Measurements from ENCODE around the gene RIMBP2. TPM values are rescaled to one million over a fixed set of nuclear protein-coding genes. Genes with fewer than 3 reads are reported as not detected.

Gene RIMBP2
- total and polyA plus RNA-seq, 2 donors (not counting 1 experiment from before 2014, with no cell fraction given) = 0.17 TPM; not detected in 1

DNA sequence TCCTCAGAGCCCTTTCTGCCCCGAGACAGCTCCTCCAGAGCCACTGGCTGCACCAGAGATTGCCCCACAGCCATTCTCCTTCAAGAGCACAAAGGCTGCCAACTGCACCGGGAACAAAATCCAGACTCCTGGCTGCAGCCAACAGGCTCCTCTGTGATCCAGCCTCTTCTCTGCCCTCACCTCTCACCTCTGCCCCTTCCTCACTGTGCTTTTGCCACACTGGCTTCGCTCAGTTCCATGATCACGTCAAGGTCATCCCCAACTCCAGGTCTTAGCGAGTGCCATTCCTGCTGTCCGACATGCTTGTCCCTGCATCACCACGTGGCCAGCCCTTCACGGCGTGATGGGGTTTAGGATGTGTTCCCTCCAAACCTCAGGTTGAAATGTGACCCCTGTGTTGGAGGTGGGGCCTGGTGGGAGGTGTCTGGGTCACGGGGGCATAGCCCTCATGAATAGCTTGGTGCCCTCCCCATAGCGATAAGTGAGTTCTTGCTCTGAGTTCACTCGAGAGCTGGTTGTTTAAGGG lies 229.1 kb downstream of the RIMBP2 start:
- Histone ChIP-seq H3K36me3 (ENCODE audit: control insufficient read depth, insufficient read depth, low read length) (no peaks in the 10 kb centered on the region), H3K4me1 (ENCODE audit: control insufficient read depth, extremely low read depth, insufficient read depth, low read length) (no peaks in the 10 kb centered on the region), H3K4me3 (replicated peaks in 1 of 4; ENCODE audit: control extremely low read depth in 1 of 4, insufficient read depth in 1 of 4, low read depth in 3 of 4, low read length in 4 of 4) (no peak overlapping the region), H3K27me3 (ENCODE audit: control insufficient read depth, insufficient read depth, low read length) (no peaks in the 10 kb centered on the region), H3K4me2 (ENCODE audit: extremely low read depth, insufficient read depth, low read length) (no peak overlapping the region), H3K79me2 (ENCODE audit: control insufficient read depth, insufficient read depth, low read length) (no peaks in the 10 kb centered on the region), H3K9ac (ENCODE audit: insufficient read depth, low read length) (no peak overlapping the region), H4K20me1 (ENCODE audit: control insufficient read depth, extremely low read depth, insufficient read depth, low read length) (no peaks in the 10 kb centered on the region), H3K9me3 (ENCODE audit: control insufficient read depth, insufficient read depth, low read depth, low read length) (no peaks in the 10 kb centered on the region), H3K27ac (ENCODE audit: insufficient read depth, low read length) (no peak overlapping the region), H2AFZ (ENCODE audit: low read length) (no peak overlapping the region)
- TF ChIP-seq EZH2 (IDR thresholded peaks at IDR 0.05; ENCODE audit: low read length, missing control alignments) = no peak
- TF ChIP-seq, protein P1, sequence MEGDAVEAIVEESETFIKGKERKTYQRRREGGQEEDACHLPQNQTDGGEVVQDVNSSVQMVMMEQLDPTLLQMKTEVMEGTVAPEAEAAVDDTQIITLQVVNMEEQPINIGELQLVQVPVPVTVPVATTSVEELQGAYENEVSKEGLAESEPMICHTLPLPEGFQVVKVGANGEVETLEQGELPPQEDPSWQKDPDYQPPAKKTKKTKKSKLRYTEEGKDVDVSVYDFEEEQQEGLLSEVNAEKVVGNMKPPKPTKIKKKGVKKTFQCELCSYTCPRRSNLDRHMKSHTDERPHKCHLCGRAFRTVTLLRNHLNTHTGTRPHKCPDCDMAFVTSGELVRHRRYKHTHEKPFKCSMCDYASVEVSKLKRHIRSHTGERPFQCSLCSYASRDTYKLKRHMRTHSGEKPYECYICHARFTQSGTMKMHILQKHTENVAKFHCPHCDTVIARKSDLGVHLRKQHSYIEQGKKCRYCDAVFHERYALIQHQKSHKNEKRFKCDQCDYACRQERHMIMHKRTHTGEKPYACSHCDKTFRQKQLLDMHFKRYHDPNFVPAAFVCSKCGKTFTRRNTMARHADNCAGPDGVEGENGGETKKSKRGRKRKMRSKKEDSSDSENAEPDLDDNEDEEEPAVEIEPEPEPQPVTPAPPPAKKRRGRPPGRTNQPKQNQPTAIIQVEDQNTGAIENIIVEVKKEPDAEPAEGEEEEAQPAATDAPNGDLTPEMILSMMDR (conservative IDR thresholded peaks at IDR 0.05 in 1 of 2, IDR thresholded peaks at IDR 0.05 in 1 of 2; ENCODE audit: low read depth in 1 of 2, low read length in 2 of 2) = no peak
- DNase-seq (ENCODE audit: low read depth in 2 of 2) = no peak

DNA sequence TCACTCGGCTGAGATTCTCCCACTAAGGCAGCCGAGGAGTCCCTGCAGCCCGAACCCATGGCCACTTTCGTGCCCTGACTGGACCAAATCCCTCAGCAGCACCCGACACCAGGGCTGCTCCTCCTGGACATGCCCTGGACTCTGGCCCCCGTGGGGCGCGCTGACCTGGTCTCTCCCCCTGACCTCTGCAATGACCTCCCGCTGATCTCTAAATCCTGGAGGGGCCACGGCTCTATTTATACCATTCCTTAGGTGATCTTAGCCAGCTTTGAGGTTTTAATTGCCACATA lies 230.0 kb downstream of the RIMBP2 start:
- no peak overlapping the region for H3K4me2 ChIP-seq (ENCODE audit: extremely low read depth, insufficient read depth, low read length)

DNA sequence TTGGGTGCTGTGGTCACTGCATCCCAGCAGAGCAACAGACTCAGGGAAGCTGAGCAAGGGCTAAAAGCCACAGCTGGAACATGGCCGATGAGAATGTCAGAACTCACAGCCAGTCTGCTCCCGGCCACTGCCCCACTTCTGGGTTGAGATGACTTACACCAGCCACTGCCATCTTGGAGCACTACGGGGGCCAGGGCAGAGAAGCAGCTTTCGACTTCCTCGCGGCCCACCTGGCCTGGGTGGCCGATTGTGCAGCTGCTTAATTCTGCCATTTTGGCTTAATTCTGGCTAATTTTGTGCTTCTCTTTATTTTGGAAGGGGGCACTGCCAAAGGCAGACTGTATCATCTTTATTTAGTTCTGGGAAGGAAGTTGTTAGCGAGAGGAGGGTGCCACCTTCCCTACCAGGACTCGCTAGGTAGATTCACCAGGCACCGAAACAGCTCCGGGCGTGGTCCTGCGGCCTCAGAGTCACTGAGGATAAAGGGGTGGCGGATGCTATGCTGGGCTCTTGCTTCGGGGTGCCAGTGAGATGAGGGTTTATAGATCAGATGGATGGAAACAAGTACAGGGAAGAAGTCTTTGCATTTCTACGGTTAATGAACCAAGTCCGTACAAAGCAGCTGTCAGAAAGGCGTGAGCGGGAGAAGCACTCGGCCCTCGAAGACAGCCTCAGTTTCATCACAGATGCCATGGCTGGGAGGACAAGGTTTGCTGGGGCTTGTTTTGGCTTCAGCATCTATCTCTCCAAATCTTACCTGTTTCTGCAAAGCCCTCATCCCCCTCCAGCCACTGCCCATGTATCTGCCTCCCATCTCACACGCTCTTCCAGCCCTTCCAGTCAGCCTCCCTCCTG lies 230.6 kb downstream of the RIMBP2 start:
- Histone ChIP-seq H3K4me1 (ENCODE audit: control insufficient read depth, extremely low read depth, insufficient read depth, low read length) (no peaks in the 10 kb centered on the region), H3K9me3 (ENCODE audit: control insufficient read depth, insufficient read depth, low read depth, low read length) (no peaks in the 10 kb centered on the region), H3K27me3 (ENCODE audit: control insufficient read depth, insufficient read depth, low read length) (no peaks in the 10 kb centered on the region), H3K36me3 (ENCODE audit: control insufficient read depth, insufficient read depth, low read length) (no peaks in the 10 kb centered on the region), H4K20me1 (ENCODE audit: control insufficient read depth, extremely low read depth, insufficient read depth, low read length) (no peaks in the 10 kb centered on the region), H3K4me3 (replicated peaks in 1 of 4; ENCODE audit: control extremely low read depth in 1 of 4, insufficient read depth in 1 of 4, low read depth in 3 of 4, low read length in 4 of 4) (no peak overlapping the region), H3K27ac (ENCODE audit: insufficient read depth, low read length) (no peak overlapping the region), H3K4me2 (ENCODE audit: extremely low read depth, insufficient read depth, low read length) (no peak overlapping the region), H2AFZ (ENCODE audit: low read length) (no peak overlapping the region), H3K79me2 (ENCODE audit: control insufficient read depth, insufficient read depth, low read length) (no peaks in the 10 kb centered on the region), H3K9ac (ENCODE audit: insufficient read depth, low read length) (no peak overlapping the region)
- no peak for DNase-seq (ENCODE audit: low read depth in 2 of 2)
- TF ChIP-seq EZH2 (IDR thresholded peaks at IDR 0.05; ENCODE audit: low read length, missing control alignments) = no peak
- TF ChIP-seq, protein P1 (conservative IDR thresholded peaks at IDR 0.05 in 1 of 2, IDR thresholded peaks at IDR 0.05 in 1 of 2; ENCODE audit: low read depth in 1 of 2, low read length in 2 of 2) = no peak

More for the DNA sequence above, 230.0 kb downstream of the RIMBP2 start:
- Histone ChIP-seq H4K20me1 (ENCODE audit: control insufficient read depth, extremely low read depth, insufficient read depth, low read length) (no peaks in the 10 kb centered on the region), H3K4me3 (replicated peaks in 1 of 4; ENCODE audit: control extremely low read depth in 1 of 4, insufficient read depth in 1 of 4, low read depth in 3 of 4, low read length in 4 of 4) (no peak overlapping the region), H2AFZ (ENCODE audit: low read length) (no peak overlapping the region), H3K27me3 (ENCODE audit: control insufficient read depth, insufficient read depth, low read length) (no peaks in the 10 kb centered on the region), H3K27ac (ENCODE audit: insufficient read depth, low read length) (no peak overlapping the region), H3K9me3 (ENCODE audit: control insufficient read depth, insufficient read depth, low read depth, low read length) (no peaks in the 10 kb centered on the region), H3K79me2 (ENCODE audit: control insufficient read depth, insufficient read depth, low read length) (no peaks in the 10 kb centered on the region), H3K36me3 (ENCODE audit: control insufficient read depth, insufficient read depth, low read length) (no peaks in the 10 kb centered on the region), H3K4me1 (ENCODE audit: control insufficient read depth, extremely low read depth, insufficient read depth, low read length) (no peaks in the 10 kb centered on the region), H3K9ac (ENCODE audit: insufficient read depth, low read length) (no peak overlapping the region)
- TF ChIP-seq EZH2 (IDR thresholded peaks at IDR 0.05; ENCODE audit: low read length, missing control alignments) = no peak
- TF ChIP-seq, protein P1 (conservative IDR thresholded peaks at IDR 0.05 in 1 of 2, IDR thresholded peaks at IDR 0.05 in 1 of 2; ENCODE audit: low read depth in 1 of 2, low read length in 2 of 2) = no peak
- DNase-seq (ENCODE audit: low read depth in 2 of 2) = no peak

Measured in fibroblast of lung (primary cell).